Right renal pelvis (tissue), 4 donors: ENCODE results near the gene EBNA1BP2. TPM values are rescaled to one million over a fixed set of nuclear protein-coding genes. Genes with fewer than 3 reads are reported as not detected.
"Not testable (repeated sequence)": the region's sequence is repeated elsewhere in the genome, so short reads cannot be mapped to it uniquely, and the experiment has no call there.

Source experiments
- DNase-seq, 4 donors: peaks; one replicate each; pipeline ENCODE4 v3.0.0-alpha.2; 2013; ENCODE audit warnings: low read depth in 4 of 4, low spot score in 3 of 4, missing footprints in 1 of 4
- polyA plus RNA-seq, 4 donors: library from polyadenylated mRNA; unstranded; fragments of 120-200 nt; gene quantifications; one replicate each; pipeline ENCODE4 v1.2.1, GENCODE V29; 2013; ENCODE audit not compliant: insufficient read length in 4 of 4

Gene EBNA1BP2
- polyA plus RNA-seq, 4 donors = 72.7 to 79.2 (median 74.3) TPM

DNA sequence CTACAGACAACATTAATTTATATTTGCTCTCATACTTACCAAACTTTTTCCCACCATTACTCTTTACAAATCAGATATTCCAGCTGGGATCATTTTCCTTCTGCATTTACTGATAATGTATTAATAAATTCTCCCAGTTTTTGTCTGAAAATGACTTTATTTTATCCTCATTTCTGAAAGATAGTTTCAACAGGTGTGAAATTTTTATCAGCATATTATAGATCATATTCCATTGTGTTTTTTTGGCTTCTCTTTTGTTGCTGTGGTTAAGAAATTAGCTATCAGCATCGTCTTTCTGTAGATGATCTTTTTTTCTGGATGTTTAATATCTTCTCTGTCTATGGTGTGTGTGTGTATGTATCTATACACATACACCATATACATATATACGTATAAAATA lies 2.8 kb upstream of the EBNA1BP2 start:
- DNase-seq = no peak

DNA sequence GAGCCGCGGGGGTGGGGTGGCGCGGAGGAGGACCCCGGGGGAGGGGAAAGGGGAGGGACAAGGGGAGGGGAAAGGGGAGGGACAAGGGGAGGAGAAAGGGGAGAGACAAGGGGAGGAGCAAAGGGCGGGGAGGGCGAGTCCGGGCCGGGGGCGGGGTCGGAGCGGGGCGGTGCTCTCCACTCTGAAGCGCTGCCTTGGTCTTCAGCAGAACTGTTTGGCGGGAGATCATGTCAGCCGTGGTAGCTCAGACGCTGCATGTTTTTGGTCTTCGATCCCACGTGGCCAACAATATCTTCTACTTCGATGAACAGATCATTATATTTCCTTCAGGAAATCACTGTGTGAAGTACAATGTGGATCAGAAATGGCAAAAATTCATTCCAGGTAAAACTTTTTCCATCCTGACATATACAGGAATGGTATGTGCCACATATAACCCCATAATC lies 460 bp upstream of the EBNA1BP2 start:
- peak in 2 of 4 donors; percentile 70 to 77 for DNase-seq

GRCh38 chr1:43171312-43171875 lies 696 bp downstream of the EBNA1BP2 start:
- no peak for DNase-seq

DNA sequence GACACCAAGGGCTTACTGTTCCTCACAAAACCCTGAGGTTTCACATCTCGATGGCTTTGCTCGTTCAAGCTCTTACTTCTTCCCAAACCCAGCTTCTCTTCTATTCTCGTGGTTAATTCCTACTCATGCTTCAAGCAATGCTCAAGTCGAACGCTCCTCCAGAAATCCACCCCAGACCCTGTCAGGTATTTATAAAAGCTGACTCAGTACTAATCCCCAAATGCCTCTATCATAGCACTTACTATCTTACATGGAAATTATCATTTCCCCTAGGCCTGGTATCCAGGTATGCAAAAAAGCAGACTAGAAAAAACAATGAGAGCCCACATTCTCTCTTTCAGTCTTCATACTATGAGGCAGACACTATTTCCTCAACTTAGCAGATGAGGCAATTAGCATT lies 6.3 kb downstream of the EBNA1BP2 start:
- DNase-seq = no peak

GRCh38 chr1:43165162-43165561 lies 6.9 kb downstream of the EBNA1BP2 start:
- DNase-seq = no peak

DNA sequence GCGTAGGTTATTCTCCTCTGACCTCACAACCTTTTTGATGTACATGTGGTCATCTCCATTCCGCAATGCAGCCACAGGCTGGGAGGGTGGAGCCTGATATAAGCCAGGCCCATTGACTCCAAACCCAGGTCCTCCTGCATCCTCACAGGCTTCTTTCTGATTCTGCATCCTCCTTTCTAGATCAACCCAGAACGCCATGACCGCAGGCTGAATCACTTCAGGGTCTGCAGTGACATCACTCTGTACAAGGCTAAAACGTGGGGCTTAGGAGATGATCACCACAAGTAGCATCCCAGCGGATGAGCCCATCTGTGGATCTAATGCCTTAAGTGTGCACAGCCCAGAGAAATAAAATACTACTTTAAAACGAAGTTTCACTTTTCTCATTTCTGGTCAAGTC lies 16.1 kb downstream of the EBNA1BP2 start:
- no peak for DNase-seq

GRCh38 chr1:43153443-43153842 lies 18.6 kb downstream of the EBNA1BP2 start:
- no peak for DNase-seq

DNA sequence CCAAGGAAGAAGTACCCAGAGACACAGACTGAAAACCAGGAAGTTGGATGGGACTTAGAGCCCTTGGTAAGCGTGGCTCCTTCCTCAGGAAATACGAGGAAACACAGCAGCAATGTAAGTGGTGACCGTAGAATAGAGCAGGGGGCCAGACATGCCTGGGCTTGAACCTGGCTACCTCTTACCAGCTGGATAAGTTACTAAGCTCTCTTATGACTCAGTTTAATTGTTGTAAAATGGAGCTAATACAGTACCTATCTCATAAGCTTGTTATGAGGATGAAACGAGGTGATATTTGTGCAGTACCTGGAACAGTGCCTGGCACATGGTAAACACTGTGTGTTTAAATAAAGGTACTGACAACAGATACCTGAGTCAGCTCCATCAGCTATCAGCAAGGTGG lies 19.2 kb downstream of the EBNA1BP2 start:
- DNase-seq = no peak

DNA sequence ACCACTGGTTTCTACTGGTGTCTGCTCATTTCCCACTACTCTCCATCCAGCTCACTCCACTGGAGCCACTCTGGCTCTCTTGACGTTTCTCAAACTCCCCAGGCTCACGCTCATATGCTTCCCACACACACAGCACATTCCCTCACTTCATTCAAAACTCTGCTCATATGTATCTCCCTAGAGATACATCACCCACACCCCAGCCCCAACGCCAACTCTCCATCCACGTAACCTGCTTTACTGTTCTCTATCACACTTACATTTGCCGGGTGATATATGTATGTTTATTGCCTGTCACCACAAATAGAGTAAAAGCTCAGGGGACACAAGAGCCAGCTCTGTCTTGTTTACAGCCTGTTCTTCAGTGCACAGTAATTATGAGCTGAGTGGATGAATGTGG lies 22.2 kb downstream of the EBNA1BP2 start:
- DNase-seq = no peak

DNA sequence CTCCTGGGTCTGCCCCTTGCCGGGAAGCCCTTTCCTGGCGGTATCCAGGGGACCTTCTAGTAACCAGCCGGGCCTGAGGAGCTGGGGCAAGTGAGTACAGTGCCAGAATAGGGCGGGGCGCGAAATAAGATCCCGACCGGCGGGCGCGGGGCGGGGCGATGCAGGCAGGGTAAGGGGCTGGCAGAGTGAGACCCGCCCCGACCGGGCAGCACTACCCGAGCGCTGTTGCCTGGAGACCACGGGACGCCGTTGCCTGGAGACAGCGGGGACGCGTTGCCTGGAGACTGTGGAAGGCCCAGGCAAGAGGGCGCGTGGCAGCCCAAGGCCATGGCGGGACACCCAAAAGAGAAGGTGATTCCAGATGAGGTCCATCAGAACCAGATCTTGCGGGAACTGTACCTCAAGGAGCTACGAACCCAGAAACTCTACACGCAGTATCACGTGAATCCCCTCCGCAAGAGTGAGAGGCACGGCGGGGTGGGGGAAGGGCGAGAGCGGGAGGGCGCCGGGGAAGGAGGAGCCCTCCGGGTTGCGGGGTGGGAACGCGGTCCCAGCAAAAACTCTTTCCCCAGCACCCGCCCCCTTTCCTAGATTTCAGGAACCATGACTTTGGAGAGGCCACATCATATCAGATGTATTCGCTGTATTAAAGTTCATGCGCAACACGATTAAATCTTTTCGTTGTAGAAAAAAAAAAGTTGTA lies 24.3 kb downstream of the EBNA1BP2 start:
- DNase-seq = peak; percentile 63 to 75 (median 70)

DNA sequence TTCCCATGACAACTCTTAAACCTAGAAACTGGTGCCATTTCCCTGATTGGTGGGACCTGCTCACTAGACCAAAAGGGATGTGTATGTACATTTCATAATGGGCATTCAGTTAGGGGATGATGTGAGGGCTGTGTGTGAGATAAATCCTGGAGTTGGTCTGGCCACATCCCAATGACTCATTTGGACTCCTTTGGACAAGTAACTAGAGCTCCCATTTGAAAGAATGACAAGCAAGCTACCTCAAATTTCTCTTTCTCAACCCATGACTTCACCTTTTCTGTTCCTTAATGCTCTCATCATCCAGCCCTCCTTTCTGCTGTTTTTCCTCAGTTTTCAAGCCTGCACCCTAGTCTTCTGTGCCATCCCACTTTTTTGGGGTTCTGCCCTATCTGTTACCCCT lies 27.9 kb downstream of the EBNA1BP2 start:
- DNase-seq = no peak

DNA sequence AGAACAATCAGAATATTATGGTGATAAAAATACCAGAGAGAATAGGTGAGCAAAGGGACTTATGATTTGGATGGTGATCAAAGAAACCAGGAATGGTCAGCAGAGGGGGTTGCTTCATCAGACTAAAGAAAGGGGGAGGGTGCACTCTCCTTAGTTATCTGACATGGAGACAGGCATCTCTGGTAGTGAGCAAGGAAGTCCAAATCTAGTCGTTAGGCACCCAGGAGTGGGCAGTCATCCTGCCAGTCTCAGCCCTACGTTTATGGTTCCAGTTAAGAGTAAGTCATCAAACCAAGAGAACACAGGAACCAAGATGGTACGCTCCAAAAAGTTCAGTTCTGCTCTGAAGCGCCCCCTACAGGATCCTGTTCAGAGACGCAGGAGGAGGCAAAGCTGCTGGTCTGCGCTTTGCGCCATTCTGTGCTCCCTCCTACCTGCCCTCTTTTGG lies 28.6 kb downstream of the EBNA1BP2 start:
- DNase-seq = no peak

- no peak for DNase-seq
Measured at GRCh38 chr1:43140583-43140982, 31.5 kb downstream of the EBNA1BP2 start.

DNA sequence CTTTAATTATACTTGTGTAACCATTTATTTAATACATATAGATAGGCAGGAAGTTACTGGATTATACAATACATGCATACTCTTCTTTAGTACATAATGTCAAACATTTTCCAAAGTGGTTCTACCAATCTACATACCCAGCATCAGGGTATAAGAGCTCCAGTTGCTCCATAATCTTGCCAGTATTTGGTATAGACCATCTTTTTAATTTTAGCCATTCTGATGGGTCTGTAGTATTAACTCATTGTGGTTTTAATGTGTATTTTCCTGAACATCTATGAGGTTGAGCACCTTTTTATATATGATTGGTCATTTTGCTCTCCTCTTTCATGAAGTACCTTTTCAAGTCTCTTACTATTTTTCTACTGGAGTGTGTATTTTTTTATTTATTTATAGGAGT lies 32.1 kb downstream of the EBNA1BP2 start:
- no peak for DNase-seq

DNA sequence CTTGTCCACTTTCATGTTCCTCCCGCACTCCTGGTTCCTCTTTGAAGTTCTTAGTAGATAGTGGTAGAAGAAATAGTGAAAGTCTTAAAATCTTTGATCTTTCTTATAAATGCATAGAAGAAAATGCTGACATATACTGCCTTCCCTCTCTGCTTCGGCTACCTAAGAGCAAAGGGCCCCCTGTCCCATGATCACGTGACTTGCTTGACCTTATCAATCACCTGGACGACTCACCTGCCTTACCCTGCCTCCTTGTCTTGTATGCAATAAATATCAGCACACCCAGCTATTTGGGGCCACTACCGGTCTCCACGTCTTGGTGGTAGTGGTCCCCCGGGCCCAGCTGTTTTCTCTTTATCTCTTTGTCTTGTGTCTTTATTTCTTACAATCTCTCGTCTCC lies 32.8 kb downstream of the EBNA1BP2 start:
- DNase-seq = not testable (repeated sequence)

DNA sequence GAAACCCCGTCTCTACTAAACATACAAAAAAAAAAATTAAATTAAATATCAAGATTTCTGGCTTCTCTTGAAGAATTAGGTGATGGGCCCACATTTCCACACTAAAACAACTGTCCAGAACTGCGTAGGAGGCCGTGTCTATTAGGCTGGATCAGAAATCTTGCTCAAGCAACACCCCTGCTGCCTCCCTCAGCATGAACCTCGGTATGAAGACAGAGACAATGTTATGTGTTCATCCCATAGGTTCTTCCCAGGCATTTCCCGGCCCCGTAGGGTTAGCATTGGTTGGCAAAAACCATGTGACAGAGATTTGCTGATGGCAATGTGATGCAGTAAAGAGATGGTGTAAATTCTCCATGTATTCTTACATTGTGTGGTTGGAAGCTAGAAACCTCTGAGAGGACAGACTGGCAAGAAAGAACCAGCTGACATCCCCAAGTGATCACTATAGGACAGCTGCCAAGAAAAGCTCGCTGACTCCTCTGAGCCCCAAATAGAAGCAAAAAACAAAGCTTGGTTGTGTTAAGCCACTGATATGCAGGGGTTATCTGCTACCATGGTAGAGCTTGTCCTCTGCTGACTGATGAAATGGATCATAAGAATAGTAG lies 34.5 kb downstream of the EBNA1BP2 start:
- no peak for DNase-seq

GRCh38 chr1:43135857-43136781 lies 36.0 kb downstream of the EBNA1BP2 start:
- DNase-seq = no peak

GRCh38 chr1:43134640-43135039 lies 37.5 kb downstream of the EBNA1BP2 start:
- DNase-seq = no peak

GRCh38 chr1:43134068-43134467 lies 38.0 kb downstream of the EBNA1BP2 start:
- no peak for DNase-seq

DNA sequence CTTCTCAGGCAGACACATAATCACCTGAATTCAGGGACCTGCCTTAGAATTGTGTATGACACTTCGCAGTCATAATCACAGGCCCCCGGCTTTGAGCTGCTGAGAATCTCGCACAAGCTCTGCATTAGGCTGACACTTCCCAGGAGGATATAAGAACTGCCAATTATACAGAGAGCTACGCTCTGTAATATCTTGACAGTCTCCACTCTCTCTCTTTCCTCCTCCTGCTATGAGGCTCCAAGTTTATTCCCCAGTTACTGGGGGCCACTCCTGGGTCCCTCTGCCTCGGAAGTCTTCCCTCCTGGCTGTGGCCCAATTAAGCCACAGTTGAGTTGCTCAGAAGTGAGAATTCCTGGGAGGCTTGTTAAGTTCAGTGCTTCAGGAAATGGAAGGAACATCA lies 42.7 kb downstream of the EBNA1BP2 start:
- DNase-seq = no peak

DNA sequence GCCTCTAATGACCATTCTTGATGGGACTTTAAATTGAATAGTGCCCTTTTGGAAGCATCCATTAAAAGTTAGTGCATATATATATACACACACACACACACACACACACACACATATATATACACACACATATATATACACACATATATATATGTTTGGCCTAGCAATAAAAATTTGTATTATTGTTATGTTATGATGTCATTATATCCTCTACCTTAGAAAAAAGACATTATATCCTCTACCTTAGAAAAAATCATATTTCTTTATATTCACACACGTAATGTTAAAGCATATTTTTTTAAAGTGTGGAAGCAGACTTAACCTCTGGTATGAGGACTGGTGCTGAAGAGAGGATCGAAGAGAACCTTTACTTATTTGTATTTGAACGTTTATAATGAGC lies 43.3 kb downstream of the EBNA1BP2 start:
- DNase-seq = no peak
